HepG2 (cell line): Measurements from ENCODE around the gene MMS19. TPM values are rescaled to one million over a fixed set of nuclear protein-coding genes. Genes with fewer than 3 reads are reported as not detected.

Experiments
- ATF6 ChIP-seq: sonication (generic); formaldehyde crosslinking; conservative IDR thresholded peaks from 2 replicates; pipeline ENCODE4 v1.4.0; 2020; ENCODE audit warnings: missing genetic modification reagents
- CREM ChIP-seq, 2 experiments: sonication (generic) in 1 of 2; formaldehyde crosslinking in 1 of 2; IDR thresholded peaks; 2 replicates each; pipeline versions ENCODE4 v1.4.0 to v1.6.1; 2016 to 2020; ENCODE audit warnings: antibody characterized with exemption in 1 of 2, mild to moderate bottlenecking in 1 of 2, missing genetic modification reagents in 1 of 2
- GPBP1L1 ChIP-seq: sonication (generic); formaldehyde crosslinking; IDR thresholded peaks from 2 replicates; pipeline ENCODE4 v1.5.0; 2020; ENCODE audit warnings: mild to moderate bottlenecking, missing genetic modification reagents
- HMG20B ChIP-seq: conservative IDR thresholded peaks from 2 replicates; pipeline ENCODE4 v1.6.1; 2016; ENCODE audit warnings: missing genetic modification reagents, missing compliant biosample characterization
- HNRNPLL ChIP-seq: fragments of 200-400 bp; formaldehyde crosslinking; IDR thresholded peaks from 2 replicates; pipeline ENCODE4 v1.6.1; 2017; ENCODE audit warnings: mild to moderate bottlenecking, low read depth, low read length; ENCODE audit not compliant: poor library complexity, severe bottlenecking
- JARID2 ChIP-seq: sonication (generic); formaldehyde crosslinking; IDR thresholded peaks from 2 replicates; pipeline ENCODE4 v1.8.1; 2023; ENCODE audit warnings: missing genetic modification reagents, inconsistent platforms; ENCODE audit not compliant: insufficient replicate concordance
- KDM5B ChIP-seq: sonication (generic); formaldehyde crosslinking; IDR thresholded peaks from 2 replicates; pipeline ENCODE4 v1.4.0; 2020; ENCODE audit warnings: missing genetic modification reagents, mild to moderate bottlenecking, borderline replicate concordance
- LRRFIP1 ChIP-seq: sonication (generic); formaldehyde crosslinking; conservative IDR thresholded peaks from 2 replicates; pipeline ENCODE4 v1.4.0; 2020; ENCODE audit warnings: missing genetic modification reagents
- MIXL1 ChIP-seq: IDR thresholded peaks from 2 replicates; pipeline ENCODE4 v1.6.1; 2016
- TIGD3 ChIP-seq: sonication (generic); formaldehyde crosslinking; IDR thresholded peaks from 2 replicates; pipeline ENCODE4 v1.5.1; 2020; ENCODE audit warnings: mild to moderate bottlenecking, missing genetic modification reagents, borderline replicate concordance
- ZBTB46 ChIP-seq: sonication (generic); formaldehyde crosslinking; IDR thresholded peaks from 2 replicates; pipeline ENCODE4 v1.4.0; 2020; ENCODE audit warnings: mild to moderate bottlenecking, missing genetic modification reagents, borderline replicate concordance
- ZFP36 ChIP-seq: fragments of 150-350 bp; IDR thresholded peaks from 2 replicates; pipeline ENCODE4 v1.6.1; 2018; ENCODE audit warnings: borderline replicate concordance, low read length, low read depth; ENCODE audit not compliant: partially characterized antibody
- ZNF30 ChIP-seq: sonication (generic); formaldehyde crosslinking; IDR thresholded peaks from 2 replicates; pipeline ENCODE4 v1.5.0; 2020; ENCODE audit warnings: mild to moderate bottlenecking, missing genetic modification reagents
- ZNF546 ChIP-seq: sonication (generic); formaldehyde crosslinking; conservative IDR thresholded peaks from 2 replicates; pipeline ENCODE4 v1.8.1; 2023; ENCODE audit warnings: mild to moderate bottlenecking, missing genetic modification reagents
- ZNF639 ChIP-seq: conservative IDR thresholded peaks from 2 replicates; pipeline ENCODE4 v1.6.1; 2018; ENCODE audit warnings: missing genetic modification reagents
- ZNF709 ChIP-seq: sonication (generic); formaldehyde crosslinking; IDR thresholded peaks from 2 replicates; pipeline ENCODE4 v1.5.0; 2020; ENCODE audit warnings: mild to moderate bottlenecking, missing genetic modification reagents
- ZNF772 ChIP-seq: sonication (generic); formaldehyde crosslinking; IDR thresholded peaks from 2 replicates; pipeline ENCODE4 v1.5.0; 2020; ENCODE audit warnings: mild to moderate bottlenecking, missing genetic modification reagents
- ZNF777 ChIP-seq: sonication (generic); formaldehyde crosslinking; IDR thresholded peaks from 2 replicates; pipeline ENCODE4 v1.4.0; 2020; ENCODE audit warnings: missing genetic modification reagents
- polyA plus RNA-seq, 8 experiments: library from polyadenylated mRNA; depleted of rRNA in 3 of 8; stranded (reverse) in 7 of 8; unstranded in 1 of 8; fragments of >200 nt; fragmentation: Illumina TruSeq in 4 of 8; extraction: Trizol in 4 of 8; gene quantifications; 2 replicates each; pipeline versions ENCODE4 v1.2.1 to v1.2.3, GENCODE V29; 2011 to 2016; ENCODE audit warnings: low read depth in 4 of 8, missing spikeins in 1 of 8, mixed read lengths in 1 of 8; ENCODE audit not compliant: insufficient read depth in 1 of 8
- total RNA-seq, 5 experiments: library from RNA; depleted of rRNA; stranded (reverse); fragments of >200 nt; fragmentation: Illumina TruSeq; extraction: Trizol; gene quantifications; 2 replicates each; pipeline ENCODE4 v1.2.3, GENCODE V29; 2016; ENCODE audit warnings: low read depth in 1 of 5

The MMS19 gene
- total and polyA plus RNA-seq, 2 of the 13 experiments (the other 11 are each of a cell fraction or from before 2014, with no cell fraction given), result 76.4 to 107 TPM

- TF ChIP-seq ZFP36 (no peak), KDM5B (CRISPR knock-in tag) (no peak), ZBTB46 (CRISPR knock-in tag) (no peak), CREM (IDR thresholded peaks at IDR 0.05) (peak; percentile 32; the same call in 1 of the 2 replicates), CREM (CRISPR knock-in tag; IDR thresholded peaks at IDR 0.05) (no peak), LRRFIP1 (no peak), ZNF777 (CRISPR knock-in tag) (no peak), ATF6 (CRISPR knock-in tag) (no peak), ZNF30 (CRISPR knock-in tag) (no peak), JARID2 (CRISPR knock-in tag) (no peak), ZNF772 (CRISPR knock-in tag) (no peak), MIXL1 (CRISPR knock-in tag) (0 out of 2 replicates have a peak, but pooled peaks have one; percentile 33), TIGD3 (CRISPR knock-in tag) (no peak), ZNF639 (CRISPR knock-in tag) (no peak), HNRNPLL (no peak), ZNF709 (no peak), GPBP1L1 (CRISPR knock-in tag) (no peak), ZNF546 (no peak), HMG20B (no peak)
Observed at GRCh38 chr10:97463363-97464132, 34.7 kb downstream of the MMS19 start (continued).
